Choroid plexus epithelial cell (primary cell): ENCODE results near the gene ZFHX3.

Experiments
- DNase-seq: peaks from one replicate; pipeline ENCODE4 v3.0.0-alpha.2; 2010; ENCODE audit warnings: low read depth
- H3K4me3 ChIP-seq: 2 replicates; pipeline ENCODE4 v1.5.1; 2011; ENCODE audit warnings: low read depth, mild to moderate bottlenecking, control low read depth, low read length, moderate library complexity
- CTCF ChIP-seq: conservative IDR thresholded peaks from 2 replicates; pipeline ENCODE4 v1.5.1; 2011; ENCODE audit warnings: low read depth, mild to moderate bottlenecking, control low read depth, inconsistent platforms, low read length, moderate library complexity

ZFHX3 gene

DNA sequence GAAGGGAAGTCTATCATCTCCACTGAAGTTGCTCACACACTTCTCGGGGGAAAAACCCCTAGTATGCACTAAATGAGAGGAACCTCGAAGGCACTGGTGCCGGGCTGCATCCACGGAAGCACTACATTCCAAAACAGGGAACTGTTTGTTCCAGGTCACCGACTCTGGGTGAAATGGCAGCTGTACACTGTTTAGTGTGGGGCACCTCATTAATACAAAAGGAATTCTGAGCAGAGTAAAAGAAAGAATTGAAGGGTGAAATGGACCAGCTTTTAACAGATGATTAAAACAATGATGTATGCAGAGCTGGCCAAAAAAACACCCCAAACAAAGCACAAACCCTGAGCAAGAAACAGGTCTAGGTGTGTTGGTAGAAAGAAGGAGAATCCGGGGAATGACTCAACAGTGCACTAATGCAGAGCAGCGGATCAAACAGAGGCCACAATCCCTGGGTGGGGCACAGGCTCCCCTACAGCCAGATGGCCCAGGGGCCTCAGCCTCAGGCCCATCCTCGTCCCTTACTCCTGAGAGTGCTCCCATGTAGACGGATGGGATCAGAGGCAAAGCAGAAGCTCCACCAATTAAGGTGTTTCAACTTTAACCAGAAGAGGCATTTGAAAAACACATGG lies 161.5 kb downstream of the ZFHX3 start:
- no peak for TF ChIP-seq CTCF
- DNase-seq = no peak
- H3K4me3 ChIP-seq = no peak overlapping the region

DNA sequence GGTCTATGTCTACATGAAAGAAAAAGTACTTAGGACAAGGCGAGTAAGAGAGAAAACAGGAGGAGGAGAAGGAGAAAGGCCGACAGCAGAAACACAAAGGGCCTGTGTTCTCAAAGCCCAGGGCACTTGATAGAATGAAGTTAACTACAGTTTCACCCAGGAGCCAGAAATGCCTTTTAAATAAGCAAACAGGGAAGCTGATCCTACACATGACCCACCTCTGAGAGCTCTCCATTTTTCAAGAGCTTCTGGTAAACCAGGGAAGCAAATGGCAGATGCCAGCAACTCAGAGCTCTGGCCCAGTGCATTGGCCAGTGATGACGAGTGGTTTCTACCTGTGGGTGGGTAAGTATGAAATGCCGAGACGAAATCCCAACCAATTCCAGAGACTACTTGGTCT lies 163.4 kb downstream of the ZFHX3 start:
- H3K4me3 ChIP-seq = no peak overlapping the region
- no peak for DNase-seq
- TF ChIP-seq CTCF = no peak

DNA sequence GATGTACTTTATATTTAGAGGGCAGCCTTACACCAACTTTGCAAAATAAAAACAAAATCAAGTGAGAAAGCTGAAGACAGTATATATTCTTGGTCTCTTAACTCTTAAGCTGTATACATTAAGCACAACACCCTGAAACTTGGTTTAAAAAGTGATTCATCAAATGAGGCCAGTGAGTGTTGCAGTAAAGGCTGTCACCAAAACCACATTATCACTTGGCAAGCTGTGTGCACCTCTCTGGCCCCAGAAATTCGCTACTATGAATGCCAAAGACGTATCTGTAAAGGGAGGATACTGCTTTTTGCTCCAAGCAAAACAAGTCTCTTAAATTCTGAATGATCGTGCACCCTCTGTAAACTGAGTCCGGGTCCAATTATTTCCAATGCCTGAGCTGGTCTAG lies 163.9 kb downstream of the ZFHX3 start:
- DNase-seq = peak; percentile 37
- no peak for TF ChIP-seq CTCF

DNA sequence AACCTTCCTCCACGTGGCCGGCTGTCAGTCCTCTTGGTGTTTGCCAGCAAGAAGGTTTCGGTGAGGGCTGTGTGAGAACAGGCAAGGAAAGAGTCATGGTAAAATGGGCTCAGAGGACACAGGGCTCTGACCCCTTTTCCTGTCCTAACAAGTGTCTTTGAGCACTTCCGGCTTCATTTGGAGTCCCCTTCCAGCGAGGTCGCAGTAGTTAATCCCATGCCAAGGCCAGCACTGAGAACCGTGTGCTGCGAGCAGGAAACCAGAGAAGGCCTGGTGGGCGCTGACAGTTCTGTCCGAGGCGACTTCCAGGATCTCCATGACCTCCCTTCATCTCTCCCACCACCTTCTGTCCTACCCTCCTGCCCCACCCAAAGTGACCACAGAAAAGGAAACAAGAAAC lies 168.1 kb downstream of the ZFHX3 start:
- DNase-seq = no peak
- H3K4me3 ChIP-seq = no peak overlapping the region
- TF ChIP-seq CTCF = no peak

More for the DNA sequence above, 163.9 kb downstream of the ZFHX3 start:
- H3K4me3 ChIP-seq = no peak overlapping the region

DNA sequence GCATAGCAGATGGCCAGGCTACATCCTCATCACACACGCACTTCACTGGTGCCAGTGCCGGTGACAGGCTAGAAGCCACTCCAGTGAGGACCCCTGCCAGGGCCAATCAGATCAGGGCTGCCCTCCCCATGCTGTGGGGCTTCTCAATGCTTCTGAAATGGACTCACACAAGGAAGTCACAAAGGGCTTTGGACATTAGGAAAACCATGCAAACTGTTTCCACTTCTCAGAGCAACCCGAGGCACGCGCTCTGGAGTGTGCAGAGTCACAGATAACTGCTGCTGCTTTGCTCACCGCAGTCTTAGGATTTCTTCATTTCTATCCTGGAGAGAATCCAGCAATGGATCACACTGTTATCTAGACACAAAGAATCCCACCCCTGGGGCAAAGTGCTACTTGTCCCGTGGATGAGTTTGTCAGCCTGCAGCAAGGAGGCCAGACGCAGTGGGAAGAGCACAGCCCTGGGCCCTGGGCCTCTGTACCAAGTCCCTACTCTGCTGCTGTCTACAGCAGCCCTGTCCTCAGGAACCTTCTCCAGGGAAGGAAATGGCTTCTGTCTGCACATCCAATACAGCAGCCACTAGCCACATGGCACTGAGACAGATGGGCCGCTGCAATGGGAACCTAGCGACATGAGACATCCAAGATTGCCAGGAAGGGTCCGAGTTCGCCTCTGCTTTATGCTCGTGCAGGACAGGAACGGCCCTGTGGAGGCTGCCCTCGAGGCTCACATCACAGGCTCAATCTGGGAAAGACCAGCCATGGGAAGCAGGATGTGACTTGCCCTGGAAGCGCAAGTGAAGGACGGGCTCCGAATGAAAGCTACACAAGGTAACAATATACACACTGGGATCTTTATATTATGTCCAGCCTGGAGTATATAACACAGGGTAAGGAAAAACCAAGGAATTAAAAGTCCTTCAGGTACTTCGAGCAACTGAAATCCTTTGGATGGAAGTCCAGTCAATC lies 169.3 kb downstream of the ZFHX3 start:
- peak; percentile 92 for DNase-seq
- no peak for TF ChIP-seq CTCF

GRCh38 chr16:72877374-72878028 lies 170.4 kb downstream of the ZFHX3 start:
- H3K4me3 ChIP-seq = no peak overlapping the region
- no peak for TF ChIP-seq CTCF
- DNase-seq = peak; percentile 85

More for the DNA sequence above, 169.3 kb downstream of the ZFHX3 start:
- H3K4me3 ChIP-seq = no peak overlapping the region
